MCF 10A (cell line): ENCODE measurements around the gene LPIN3. TPM values are rescaled to one million over a fixed set of nuclear protein-coding genes. Genes with fewer than 3 reads are reported as not detected.

Experiments
- BruUV-seq: library from RNA; stranded (reverse); fragments of 400-500 nt; replicated peaks from 2 replicates; lab custom pipeline; 2021; lab: Mats Ljungman, UMichigan
- CTCF ChIA-PET: fragments of 300-600 bp; sonication (Branson Sonifier 250); formaldehyde crosslinking; extraction: SDS; loops from one replicate; lab custom pipeline; 2021; ENCODE audit warnings: antibody characterized with exemption, inconsistent platforms; lab: Yijun Ruan, JAX
- POLR2A ChIA-PET: fragments of 300-600, 350-650 bp; sonication (Branson Sonifier 250); formaldehyde crosslinking; extraction: SDS; loops from one replicate; lab custom pipeline; 2020; ENCODE audit warnings: antibody characterized with exemption, inconsistent platforms; lab: Yijun Ruan, JAX
- DNase-seq: peaks from one replicate; pipeline ENCODE4 v3.0.0-alpha.2; 2018; ENCODE audit not compliant: unreplicated experiment
- H3K27ac Mint-ChIP-seq: one replicate; pipeline ENCODE4 v1.8.0; 2022; ENCODE audit warnings: mild to moderate bottlenecking, low read depth, mixed read lengths; ENCODE audit not compliant: unreplicated experiment
- H3K27me3 Mint-ChIP-seq: one replicate; pipeline ENCODE4 v1.8.0; 2022; ENCODE audit warnings: mixed read lengths; ENCODE audit not compliant: insufficient read depth, unreplicated experiment
- H3K36me3 Mint-ChIP-seq: one replicate; pipeline ENCODE4 v1.8.0; 2022; ENCODE audit warnings: mild to moderate bottlenecking, moderate library complexity, mixed read lengths; ENCODE audit not compliant: insufficient read depth, unreplicated experiment
- H3K4me1 Mint-ChIP-seq: one replicate; pipeline ENCODE4 v1.8.0; 2022; ENCODE audit warnings: mixed read lengths; ENCODE audit not compliant: insufficient read depth, unreplicated experiment
- H3K4me3 Mint-ChIP-seq: one replicate; pipeline ENCODE4 v1.8.0; 2022; ENCODE audit warnings: mild to moderate bottlenecking, moderate library complexity, mixed read lengths; ENCODE audit not compliant: unreplicated experiment
- H3K9me3 Mint-ChIP-seq: one replicate; pipeline ENCODE4 v1.8.0; 2022; ENCODE audit warnings: mixed read lengths; ENCODE audit not compliant: unreplicated experiment
- CTCF ChIP-seq: fragments of 200-600 bp; IDR thresholded peaks from one replicate; pipeline ENCODE4 v1.8.0; 2022; ENCODE audit warnings: antibody characterized with exemption, mild to moderate bottlenecking; ENCODE audit not compliant: unreplicated experiment
- intact Hi-C: fragments of 100-400 bp; cut with micrococcal nuclease; formaldehyde crosslinking; loops from 2 replicates; pipeline ENCODE4 v1.14.1; 2022
- total RNA-seq: library from RNA; stranded (reverse); gene quantifications from 2 replicates; pipeline ENCODE4 v1.2.3, GENCODE V29; 2022

LPIN3 gene
- total RNA-seq, 1 experiment from 2014 or later: 16.5 TPM

DNA sequence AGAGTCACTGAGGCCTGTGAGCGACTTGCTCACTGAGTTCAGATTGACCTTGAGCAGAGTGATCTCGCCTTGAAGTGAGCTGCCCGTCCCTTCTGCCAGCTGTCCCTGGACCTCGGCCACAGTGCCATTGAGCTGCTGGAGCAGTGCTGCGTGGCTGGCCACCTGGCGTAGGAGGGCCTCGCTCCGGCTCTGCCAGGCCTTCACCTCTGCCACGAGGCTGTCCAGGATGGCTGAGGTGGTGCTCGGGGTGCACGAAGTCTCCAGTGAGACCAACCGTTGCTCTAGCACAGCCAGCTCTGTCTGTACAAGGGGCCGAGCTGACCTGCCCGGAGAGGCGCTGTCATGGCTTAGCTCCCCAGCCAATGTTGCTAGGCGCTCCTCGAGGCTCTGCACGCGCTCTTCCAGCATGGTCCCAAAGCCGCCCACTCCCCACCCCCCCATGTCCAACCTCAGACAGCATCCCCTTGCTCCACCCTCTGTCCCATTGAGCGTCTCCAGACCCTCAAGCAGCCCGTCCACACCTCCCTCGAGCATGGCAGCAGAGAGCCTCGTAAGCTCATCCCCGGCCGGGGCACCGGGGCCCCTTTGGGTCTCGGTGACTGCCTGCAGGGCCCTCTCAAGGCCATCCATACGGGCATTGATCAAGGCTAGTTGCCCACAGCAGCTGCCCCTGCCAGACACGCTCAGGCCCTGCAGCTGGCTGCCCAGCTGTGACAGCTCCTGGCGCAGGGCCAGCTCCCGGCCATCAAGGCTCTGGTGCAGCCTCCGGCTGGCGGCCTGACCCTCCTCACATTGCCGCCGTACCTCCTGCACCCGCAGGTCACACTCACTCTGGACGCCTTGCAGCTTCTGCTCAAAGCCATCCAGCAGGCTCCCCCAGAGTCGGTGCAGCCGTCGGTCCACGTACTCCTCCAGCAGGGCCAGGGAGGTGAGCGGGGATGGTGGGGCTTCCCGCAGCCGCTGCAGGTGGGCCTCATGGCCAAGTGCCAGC, 21.4 kb downstream of the LPIN3 start:
- TF ChIP-seq CTCF: no peak
- H3K27ac Mint-ChIP-seq: no peak overlapping the region
- peaks cover 4% of the 10 kb centered on the region for H3K4me1 Mint-ChIP-seq
- no peak overlapping the region for H3K4me3 Mint-ChIP-seq
- peaks cover 28% of the 10 kb centered on the region for H3K36me3 Mint-ChIP-seq
- no TSS peak for BruUV-seq
- ChIA-PET POLR2A (interaction anchor here (0.6 to 2.1 kb wide), 5 partner anchors 10 to 314 kb away, joined by 3 to 6 read pairs (median 3); no protein-coding TSS in a partner anchor), CTCF (interaction anchor here (0.6 to 1.1 kb wide), 3 partner anchors 30 to 129 kb away, joined by 3 read pairs; no protein-coding TSS in a partner anchor)
- H3K9me3 Mint-ChIP-seq: no peaks in the 10 kb centered on the region
- peaks cover 20% of the 10 kb centered on the region for H3K27me3 Mint-ChIP-seq
- intact Hi-C loops: no loop called here
- no peak for DNase-seq

GRCh38 chr20:41362748-41363140, 22.1 kb downstream of the LPIN3 start:
- H3K4me3 Mint-ChIP-seq: no peak overlapping the region
- no peak overlapping the region for H3K27ac Mint-ChIP-seq
- peaks cover 28% of the 10 kb centered on the region for H3K36me3 Mint-ChIP-seq
- BruUV-seq: no TSS peak
- H3K9me3 Mint-ChIP-seq: no peaks in the 10 kb centered on the region
- CTCF ChIA-PET: no interaction called here
- DNase-seq: no peak
- peaks cover 27% of the 10 kb centered on the region for H3K27me3 Mint-ChIP-seq
- intact Hi-C loops: no loop called here
- peaks cover 4% of the 10 kb centered on the region for H3K4me1 Mint-ChIP-seq
- POLR2A ChIA-PET: interaction anchor here (0.6 to 1.1 kb wide), 3 partner anchors 13 to 313 kb away, joined by 3 to 5 read pairs (median 3); no protein-coding TSS in a partner anchor
- no peak for TF ChIP-seq CTCF

DNA sequence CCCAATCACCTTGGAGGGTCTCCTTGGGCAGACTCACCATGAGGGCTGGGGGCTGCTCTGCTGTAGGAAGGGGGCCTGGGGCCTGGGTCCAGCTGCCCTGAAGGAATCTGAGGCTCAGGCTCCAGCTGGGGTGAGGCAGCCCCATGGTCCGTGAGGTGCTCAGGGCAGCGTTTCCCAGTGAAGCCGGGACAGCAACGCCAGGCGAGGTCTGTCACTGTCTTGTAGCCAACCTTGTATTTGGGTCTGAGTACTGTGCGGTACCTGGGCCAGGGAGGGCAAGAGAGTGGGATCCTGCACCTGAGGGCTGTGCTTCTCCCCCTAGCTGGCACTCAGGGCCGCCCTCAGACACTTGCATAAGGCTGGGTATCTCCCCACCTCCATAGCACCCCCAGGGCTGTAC, 23.0 kb downstream of the LPIN3 start:
- peaks cover 25% of the 10 kb centered on the region for H3K36me3 Mint-ChIP-seq
- peaks cover 4% of the 10 kb centered on the region for H3K4me1 Mint-ChIP-seq
- no peak overlapping the region for H3K27ac Mint-ChIP-seq
- ChIA-PET POLR2A (interaction anchor here (1.0 kb wide), 1 partner anchor 9 kb away, joined by 3 read pairs; no protein-coding TSS in a partner anchor), CTCF (interaction anchor here (0.6 kb wide), 1 partner anchor 188 kb away, joined by 3 read pairs; no protein-coding TSS in a partner anchor)
- no peak overlapping the region for H3K4me3 Mint-ChIP-seq
- intact Hi-C loops: no loop called here
- no peak for TF ChIP-seq CTCF
- no TSS peak for BruUV-seq
- H3K27me3 Mint-ChIP-seq: peaks cover 35% of the 10 kb centered on the region
- DNase-seq: no peak
- no peaks in the 10 kb centered on the region for H3K9me3 Mint-ChIP-seq

DNA sequence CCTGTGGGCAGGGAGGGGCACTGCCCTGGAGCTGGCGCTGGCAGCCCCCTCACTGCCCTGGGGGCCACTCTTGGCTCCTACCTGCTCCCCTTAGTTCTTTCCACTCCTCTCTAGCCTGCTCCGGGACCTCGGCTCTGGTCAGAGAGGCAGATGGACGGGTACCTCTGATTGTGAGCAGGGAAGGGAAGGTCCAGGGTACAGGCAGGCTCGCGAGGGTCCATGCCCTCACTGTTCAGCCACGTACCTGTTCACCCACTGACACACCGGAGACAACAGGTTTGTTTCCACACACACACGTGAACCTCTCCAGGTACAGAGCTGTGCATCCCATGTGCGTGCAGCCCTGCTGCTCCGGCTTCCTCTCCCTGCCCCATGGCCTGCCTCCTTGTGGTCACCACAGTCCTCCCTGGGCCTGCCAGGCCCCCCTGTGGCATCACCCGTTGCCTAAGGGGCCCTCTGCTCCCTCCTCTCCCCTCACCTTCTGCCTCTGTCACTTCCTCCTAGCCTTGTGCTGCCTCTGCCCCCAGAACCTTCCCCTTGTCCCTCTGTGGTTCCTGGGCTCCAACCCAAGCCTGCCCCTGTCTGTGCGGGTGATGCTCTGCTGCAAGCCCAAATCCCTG, 23.7 kb downstream of the LPIN3 start:
- no peak overlapping the region for H3K27ac Mint-ChIP-seq
- intact Hi-C loops: no loop called here
- no peak overlapping the region for H3K4me3 Mint-ChIP-seq
- peaks cover 37% of the 10 kb centered on the region for H3K27me3 Mint-ChIP-seq
- no peak for DNase-seq
- no peaks in the 10 kb centered on the region for H3K9me3 Mint-ChIP-seq
- TF ChIP-seq CTCF: no peak
- POLR2A ChIA-PET: no interaction called here
- BruUV-seq: no TSS peak
- peaks cover 20% of the 10 kb centered on the region for H3K36me3 Mint-ChIP-seq
- H3K4me1 Mint-ChIP-seq: peaks cover 4% of the 10 kb centered on the region
- CTCF ChIA-PET: interaction anchor here (0.6 kb wide), 1 partner anchor 189 kb away, joined by 3 read pairs; no protein-coding TSS in a partner anchor
